Measurements from ENCODE around the gene SLC16A14. TPM values are rescaled to one million over a fixed set of nuclear protein-coding genes. Genes with fewer than 3 reads are reported as not detected.

SLC16A14 gene
- total RNA-seq, 1 donor from 2014 or later, result 4.2 TPM

DNA sequence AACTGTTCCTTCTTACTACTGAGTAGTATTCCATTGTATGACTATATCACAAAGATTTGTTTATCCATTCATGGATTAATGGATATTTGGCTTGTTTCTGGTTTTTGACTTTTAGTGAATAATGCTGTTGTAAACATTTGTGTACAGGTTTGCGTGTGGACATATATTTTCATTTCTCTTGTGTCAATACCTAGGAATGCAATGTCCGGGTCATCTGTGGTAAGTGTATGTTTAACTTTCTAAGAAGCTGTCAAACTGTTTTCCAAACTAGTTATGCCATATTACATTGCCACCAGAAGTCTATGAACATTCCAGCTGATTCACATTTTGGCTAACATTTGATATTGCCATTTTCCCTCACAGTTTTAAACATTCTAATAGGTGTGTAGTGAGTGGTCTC, 29.1 kb upstream of the SLC16A14 start:
- Histone ChIP-seq H3K9me3 (ENCODE audit: insufficient read depth, low read depth, low read length) (no peaks in the 10 kb centered on the region), H3K27me3 (ENCODE audit: insufficient read depth, low read length) (no peaks in the 10 kb centered on the region), H3K9ac (ENCODE audit: low read length) (no peak overlapping the region), H3K36me3 (ENCODE audit: insufficient read depth, low read length) (no peaks in the 10 kb centered on the region), H3K27ac (ENCODE audit: low read depth, low read length) (no peak overlapping the region), H3K4me1 (ENCODE audit: insufficient read depth, low read length) (no peaks in the 10 kb centered on the region), H2AFZ (ENCODE audit: low read depth, low read length) (no peak overlapping the region), H3K4me3 (ENCODE audit: insufficient read depth, low read depth, low read length) (no peak overlapping the region), H4K20me1 (ENCODE audit: insufficient read depth, low read length) (no peaks in the 10 kb centered on the region), H3K79me2 (ENCODE audit: insufficient read depth, low read length) (no peaks in the 10 kb centered on the region), H3K4me2 (ENCODE audit: low read length) (no peak overlapping the region)
- Mint-ChIP-seq H3K9me3 (ENCODE audit: unreplicated experiment) (peaks cover 19% of the 10 kb centered on the region), H3K4me3 (ENCODE audit: unreplicated experiment) (no peak overlapping the region), H3K36me3 (ENCODE audit: low read depth, unreplicated experiment) (no peaks in the 10 kb centered on the region), H3K4me1 (ENCODE audit: low read depth, unreplicated experiment) (no peaks in the 10 kb centered on the region), H3K27me3 (ENCODE audit: low read depth, unreplicated experiment) (peaks cover 7% of the 10 kb centered on the region), H3K27ac (ENCODE audit: unreplicated experiment) (no peak overlapping the region)
- TF ChIP-seq EZH2 (IDR thresholded peaks at IDR 0.05; ENCODE audit: insufficient read depth, low read length), result no peak
- TF ChIP-seq, protein P1, sequence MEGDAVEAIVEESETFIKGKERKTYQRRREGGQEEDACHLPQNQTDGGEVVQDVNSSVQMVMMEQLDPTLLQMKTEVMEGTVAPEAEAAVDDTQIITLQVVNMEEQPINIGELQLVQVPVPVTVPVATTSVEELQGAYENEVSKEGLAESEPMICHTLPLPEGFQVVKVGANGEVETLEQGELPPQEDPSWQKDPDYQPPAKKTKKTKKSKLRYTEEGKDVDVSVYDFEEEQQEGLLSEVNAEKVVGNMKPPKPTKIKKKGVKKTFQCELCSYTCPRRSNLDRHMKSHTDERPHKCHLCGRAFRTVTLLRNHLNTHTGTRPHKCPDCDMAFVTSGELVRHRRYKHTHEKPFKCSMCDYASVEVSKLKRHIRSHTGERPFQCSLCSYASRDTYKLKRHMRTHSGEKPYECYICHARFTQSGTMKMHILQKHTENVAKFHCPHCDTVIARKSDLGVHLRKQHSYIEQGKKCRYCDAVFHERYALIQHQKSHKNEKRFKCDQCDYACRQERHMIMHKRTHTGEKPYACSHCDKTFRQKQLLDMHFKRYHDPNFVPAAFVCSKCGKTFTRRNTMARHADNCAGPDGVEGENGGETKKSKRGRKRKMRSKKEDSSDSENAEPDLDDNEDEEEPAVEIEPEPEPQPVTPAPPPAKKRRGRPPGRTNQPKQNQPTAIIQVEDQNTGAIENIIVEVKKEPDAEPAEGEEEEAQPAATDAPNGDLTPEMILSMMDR (IDR thresholded peaks at IDR 0.05; ENCODE audit: insufficient read depth, low read depth, low read length), result no peak
- DNase-seq (ENCODE audit: low read depth) (no peak), FAIRE-seq (no peak)

DNA sequence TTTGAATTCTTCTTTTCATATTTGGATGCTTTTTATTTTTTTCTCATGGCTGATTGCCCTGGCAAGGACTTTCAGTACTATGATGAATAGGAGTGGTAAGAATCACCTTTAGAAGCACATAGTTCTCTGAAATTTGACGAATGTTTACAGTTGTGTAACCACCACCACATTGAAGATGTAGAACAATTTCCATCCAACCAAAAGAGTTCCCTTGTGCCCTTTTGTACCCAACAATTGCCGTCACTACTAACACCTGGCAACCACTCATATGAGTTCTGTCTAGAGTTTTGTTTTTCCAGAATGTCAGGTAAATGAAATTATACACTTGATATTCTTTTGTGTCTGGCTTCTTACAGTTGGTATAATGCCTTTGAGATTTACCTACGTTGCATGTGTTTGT, 28.7 kb upstream of the SLC16A14 start:
- Mint-ChIP-seq H3K9me3 (ENCODE audit: unreplicated experiment) (peaks cover 18% of the 10 kb centered on the region), H3K27ac (ENCODE audit: unreplicated experiment) (no peak overlapping the region), H3K4me1 (ENCODE audit: low read depth, unreplicated experiment) (no peaks in the 10 kb centered on the region), H3K36me3 (ENCODE audit: low read depth, unreplicated experiment) (no peaks in the 10 kb centered on the region), H3K27me3 (ENCODE audit: low read depth, unreplicated experiment) (peaks cover 7% of the 10 kb centered on the region), H3K4me3 (ENCODE audit: unreplicated experiment) (no peak overlapping the region)
- H3K4me2 ChIP-seq (ENCODE audit: low read length), result no peak overlapping the region
- TF ChIP-seq, protein P1 (IDR thresholded peaks at IDR 0.05; ENCODE audit: insufficient read depth, low read depth, low read length), result no peak
- TF ChIP-seq EZH2 (IDR thresholded peaks at IDR 0.05; ENCODE audit: insufficient read depth, low read length), result no peak
- H4K20me1 ChIP-seq (ENCODE audit: insufficient read depth, low read length), result no peaks in the 10 kb centered on the region
- no peak overlapping the region for H2AFZ ChIP-seq (ENCODE audit: low read depth, low read length)
- no peaks in the 10 kb centered on the region for H3K4me1 ChIP-seq (ENCODE audit: insufficient read depth, low read length)
- FAIRE-seq, result no peak
- H3K36me3 ChIP-seq (ENCODE audit: insufficient read depth, low read length), result no peaks in the 10 kb centered on the region
- H3K27me3 ChIP-seq (ENCODE audit: insufficient read depth, low read length), result no peaks in the 10 kb centered on the region
- H3K27ac ChIP-seq (ENCODE audit: low read depth, low read length), result no peak overlapping the region
- no peak overlapping the region for H3K4me3 ChIP-seq (ENCODE audit: insufficient read depth, low read depth, low read length)
- no peaks in the 10 kb centered on the region for H3K79me2 ChIP-seq (ENCODE audit: insufficient read depth, low read length)
- no peak overlapping the region for H3K9ac ChIP-seq (ENCODE audit: low read length)
- no peak for DNase-seq (ENCODE audit: low read depth)
- no peaks in the 10 kb centered on the region for H3K9me3 ChIP-seq (ENCODE audit: insufficient read depth, low read depth, low read length)

DNA sequence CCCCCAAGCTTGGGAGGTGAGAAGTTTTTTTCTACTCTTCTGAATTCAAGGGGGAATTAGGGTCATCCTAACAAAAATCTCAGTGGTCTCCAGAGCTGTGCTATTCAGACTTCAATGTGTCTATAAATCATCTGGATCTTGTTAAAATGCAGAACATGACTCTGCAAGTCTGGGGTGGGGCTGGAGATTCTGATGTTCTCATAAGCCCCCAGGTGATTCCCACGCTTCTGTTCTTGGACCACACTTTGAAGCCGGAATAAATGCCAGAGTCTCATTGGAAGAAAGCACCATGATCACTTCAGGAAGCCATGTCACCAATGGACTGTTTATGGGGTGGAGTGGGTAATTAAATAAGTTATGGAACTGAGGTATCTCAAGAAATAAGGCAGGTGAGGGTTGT, 22.2 kb upstream of the SLC16A14 start:
- FAIRE-seq (no peak), DNase-seq (ENCODE audit: low read depth) (no peak)
- Histone ChIP-seq H2AFZ (ENCODE audit: low read depth, low read length) (no peak overlapping the region), H3K4me3 (ENCODE audit: insufficient read depth, low read depth, low read length) (no peak overlapping the region), H3K36me3 (ENCODE audit: insufficient read depth, low read length) (no peaks in the 10 kb centered on the region), H3K4me2 (ENCODE audit: low read length) (no peak overlapping the region), H3K4me1 (ENCODE audit: insufficient read depth, low read length) (no peaks in the 10 kb centered on the region), H3K27me3 (ENCODE audit: insufficient read depth, low read length) (no peaks in the 10 kb centered on the region), H3K9ac (ENCODE audit: low read length) (no peak overlapping the region), H3K79me2 (ENCODE audit: insufficient read depth, low read length) (no peaks in the 10 kb centered on the region), H3K27ac (ENCODE audit: low read depth, low read length) (no peak overlapping the region), H3K9me3 (ENCODE audit: insufficient read depth, low read depth, low read length) (no peaks in the 10 kb centered on the region), H4K20me1 (ENCODE audit: insufficient read depth, low read length) (no peaks in the 10 kb centered on the region)
- Mint-ChIP-seq H3K9me3 (ENCODE audit: unreplicated experiment) (peaks cover 16% of the 10 kb centered on the region), H3K36me3 (ENCODE audit: low read depth, unreplicated experiment) (no peaks in the 10 kb centered on the region), H3K27me3 (ENCODE audit: low read depth, unreplicated experiment) (peaks cover 21% of the 10 kb centered on the region), H3K4me1 (ENCODE audit: low read depth, unreplicated experiment) (no peaks in the 10 kb centered on the region), H3K27ac (ENCODE audit: unreplicated experiment) (no peak overlapping the region), H3K4me3 (ENCODE audit: unreplicated experiment) (no peak overlapping the region)
- no peak for TF ChIP-seq EZH2 (IDR thresholded peaks at IDR 0.05; ENCODE audit: insufficient read depth, low read length)
- TF ChIP-seq, protein P1 (IDR thresholded peaks at IDR 0.05; ENCODE audit: insufficient read depth, low read depth, low read length), result no peak
